HS-27A (cell line): ENCODE results near the gene MC1R.
"Not testable (repeated sequence)": the region's sequence is repeated elsewhere in the genome, so short reads cannot be mapped to it uniquely, and the experiment has no call there.

Experiments used
- DNase-seq: peaks from one replicate; pipeline ENCODE4 v3.0.0-alpha.2; 2012; ENCODE audit warnings: low read depth, missing footprints

The MC1R gene

DNA sequence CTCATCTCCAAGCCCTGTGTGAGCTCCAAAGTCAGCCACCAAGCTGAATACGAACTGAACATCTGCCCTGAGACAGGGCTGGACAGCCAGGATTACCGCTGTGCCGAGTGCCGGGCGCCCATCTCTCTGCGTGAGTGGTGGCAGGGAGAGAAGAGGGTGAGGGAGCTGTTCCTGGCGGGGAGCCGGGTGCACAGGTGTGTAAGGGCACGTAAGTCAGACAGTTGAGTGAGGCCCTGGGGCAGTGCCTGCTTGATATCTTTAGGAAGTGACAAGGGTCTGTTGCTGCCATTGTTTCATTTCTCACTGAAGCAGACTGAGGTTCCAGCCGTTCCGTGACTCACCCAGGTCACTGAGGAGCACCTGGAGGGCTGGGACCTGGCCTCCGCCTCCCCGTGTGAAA is 42.3 kb downstream of the MC1R start:
- DNase-seq, result no peak

DNA sequence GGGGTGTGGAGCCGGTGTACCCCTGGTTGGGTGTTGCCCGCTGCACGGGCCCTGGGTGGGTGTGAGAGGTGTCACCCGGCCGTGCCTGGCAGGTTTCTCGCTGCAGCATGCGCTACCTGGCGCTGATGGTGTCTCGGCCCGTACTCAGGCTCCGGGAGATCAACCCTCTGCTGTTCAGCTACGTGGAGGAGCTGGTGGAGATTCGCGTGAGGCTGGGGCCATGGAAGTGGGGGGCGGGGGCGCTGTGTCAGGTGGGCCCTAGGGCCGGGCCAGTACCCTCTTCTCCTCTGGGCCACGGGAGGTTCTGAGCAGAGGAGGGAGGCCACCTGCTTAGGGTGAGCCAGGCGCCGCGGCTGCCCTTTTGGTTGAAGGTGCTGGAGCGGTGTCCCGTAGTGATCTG is 43.3 kb downstream of the MC1R start:
- DNase-seq, result no peak

DNA sequence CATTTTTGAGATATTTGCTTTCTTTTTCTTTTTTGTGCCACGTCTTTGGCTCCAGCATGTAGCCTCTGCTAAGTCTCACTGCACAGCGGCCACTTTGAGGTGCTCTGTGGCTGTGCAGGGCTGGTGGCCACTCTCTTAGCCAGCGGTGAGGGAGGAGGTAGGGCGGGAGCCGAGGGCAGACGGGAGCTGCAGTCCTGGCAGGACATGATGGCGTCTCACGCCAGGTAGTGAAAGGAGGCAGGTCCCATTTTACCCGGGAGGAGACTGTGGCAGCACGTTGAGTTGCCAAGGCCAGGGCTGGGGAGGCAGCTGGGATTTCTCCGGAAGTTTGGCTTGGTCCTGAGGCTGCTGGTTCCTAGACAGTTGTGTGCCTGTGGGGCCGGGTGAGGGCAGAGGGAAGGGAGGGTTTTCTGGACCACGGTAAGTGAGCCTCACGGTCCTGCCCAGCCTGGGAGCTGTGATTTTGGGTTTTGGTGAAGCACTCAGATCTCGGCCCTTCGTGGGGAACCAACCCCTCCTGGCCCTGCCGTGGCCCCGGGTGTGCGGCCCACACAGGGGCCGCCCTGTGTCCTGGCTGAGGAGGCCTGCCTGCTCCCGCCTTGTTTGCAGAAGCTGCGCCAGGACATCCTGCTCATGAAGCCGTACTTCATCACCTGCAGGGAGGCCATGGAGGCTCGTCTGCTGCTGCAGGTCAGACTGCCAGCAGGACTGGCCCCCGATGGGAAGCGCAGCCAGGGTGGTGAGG is 44.3 kb downstream of the MC1R start:
- no peak for DNase-seq

DNA sequence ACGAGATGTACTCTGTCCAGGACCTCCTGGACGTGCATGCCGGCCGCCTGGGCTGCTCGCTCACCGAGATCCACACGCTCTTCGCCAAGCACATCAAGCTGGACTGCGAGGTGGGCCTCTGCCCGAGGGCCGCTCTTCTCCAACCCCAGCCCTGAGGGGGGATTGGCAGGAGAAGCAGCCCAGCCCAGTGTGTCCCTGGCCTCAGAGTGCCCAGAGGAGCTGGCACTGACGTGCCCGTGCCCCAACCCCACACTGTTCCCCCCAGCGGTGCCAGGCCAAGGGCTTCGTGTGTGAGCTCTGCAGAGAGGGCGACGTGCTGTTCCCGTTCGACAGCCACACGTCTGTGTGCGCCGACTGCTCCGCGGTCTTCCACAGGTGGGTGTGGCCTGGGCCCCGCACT is 45.5 kb downstream of the MC1R start:
- DNase-seq, result no peak

DNA sequence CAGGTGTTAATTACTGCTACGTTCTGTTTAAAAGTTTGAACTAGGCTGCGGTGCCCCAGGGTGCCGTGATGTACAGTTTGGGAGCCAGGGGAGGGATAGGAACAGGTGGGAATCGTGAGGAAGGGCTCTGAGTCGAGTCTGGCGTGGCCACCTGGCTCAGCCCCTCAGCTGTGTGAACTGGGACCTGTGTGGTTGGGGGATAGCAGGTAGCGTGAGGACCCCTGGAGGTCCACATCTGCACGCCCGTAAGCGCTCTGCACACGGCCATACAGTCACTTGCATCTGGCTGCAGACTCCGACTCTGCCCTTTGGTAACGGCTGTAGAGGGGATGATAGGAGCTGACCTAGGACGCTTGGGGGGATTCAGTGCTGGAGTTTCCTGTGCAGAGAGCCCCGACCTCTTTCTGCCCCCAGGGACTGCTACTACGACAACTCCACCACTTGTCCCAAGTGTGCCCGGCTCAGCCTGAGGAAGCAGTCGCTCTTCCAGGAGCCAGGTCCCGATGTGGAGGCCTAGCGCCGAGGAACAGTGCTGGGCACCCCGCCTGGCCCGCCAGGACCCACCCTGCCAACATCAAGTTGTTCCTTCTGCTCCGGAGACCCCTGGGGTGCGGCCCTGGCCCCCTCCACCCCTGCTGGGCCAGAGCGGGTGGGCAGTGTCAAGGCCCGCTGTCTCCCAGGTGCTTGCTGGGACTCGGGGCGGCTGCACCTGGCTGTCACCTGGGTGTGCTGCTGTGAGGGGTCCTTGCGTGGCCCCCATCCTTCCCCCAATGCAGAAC is 47.0 kb downstream of the MC1R start:
- DNase-seq, result no peak

DNA sequence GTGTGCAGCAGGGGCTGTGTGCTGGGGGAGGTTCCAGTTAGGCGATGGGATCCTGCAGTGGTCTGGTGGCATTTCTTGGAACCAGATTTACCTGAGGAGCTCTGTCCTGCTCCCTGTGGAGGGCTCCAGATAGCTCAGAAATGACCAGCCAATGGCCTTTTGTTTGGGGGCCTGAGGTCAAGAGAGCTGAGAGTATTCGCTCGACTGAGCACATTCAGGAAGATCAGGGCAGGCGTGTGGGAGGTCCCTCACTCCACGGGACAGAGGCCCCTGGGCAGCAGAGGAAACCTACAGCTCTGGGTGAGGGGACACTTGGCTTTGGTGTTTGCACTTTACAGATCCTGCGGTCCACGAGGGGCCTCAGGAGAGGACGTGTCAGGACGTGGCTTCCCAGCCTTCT is 48.1 kb downstream of the MC1R start:
- DNase-seq, result no peak

DNA sequence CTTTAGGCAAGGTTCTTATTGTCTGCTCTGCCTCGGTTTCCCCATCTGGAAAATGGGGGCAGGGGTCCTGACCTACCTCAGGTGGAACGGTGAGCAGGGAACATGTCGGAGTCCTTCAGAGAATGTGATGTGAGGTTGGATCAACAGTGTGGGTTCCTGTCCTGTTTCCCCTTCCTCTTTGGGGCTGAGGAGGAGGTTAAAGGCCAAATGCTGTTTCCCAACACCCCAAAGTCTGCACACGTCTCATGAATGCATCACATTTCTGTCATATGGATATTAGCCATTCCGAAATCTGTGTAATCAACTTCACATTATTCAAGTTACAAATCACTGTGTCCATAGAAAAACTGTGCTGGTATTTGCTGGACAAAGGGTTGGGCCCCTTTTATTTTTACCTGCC is 48.8 kb downstream of the MC1R start:
- not testable (repeated sequence) for DNase-seq

DNA sequence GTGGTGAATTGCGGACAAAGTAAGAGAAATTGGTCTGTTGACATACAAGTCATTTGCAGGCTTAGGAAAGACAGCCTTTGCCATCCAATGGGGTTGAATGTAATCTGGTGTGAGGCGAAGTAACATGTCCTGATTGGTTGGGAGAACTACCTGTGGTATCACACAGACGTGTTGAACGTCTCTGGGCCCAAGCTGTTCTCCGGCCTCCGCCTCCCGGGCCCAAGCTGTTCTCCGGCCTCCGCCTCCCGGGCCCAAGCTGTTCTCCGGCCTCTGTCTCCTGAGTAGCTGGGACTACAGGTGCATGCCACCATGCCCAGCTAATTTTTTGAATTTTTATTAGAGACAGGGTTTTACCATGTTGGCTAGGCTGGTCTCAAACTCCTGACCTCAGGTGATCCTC is 49.4 kb downstream of the MC1R start:
- not testable (repeated sequence) for DNase-seq

DNA sequence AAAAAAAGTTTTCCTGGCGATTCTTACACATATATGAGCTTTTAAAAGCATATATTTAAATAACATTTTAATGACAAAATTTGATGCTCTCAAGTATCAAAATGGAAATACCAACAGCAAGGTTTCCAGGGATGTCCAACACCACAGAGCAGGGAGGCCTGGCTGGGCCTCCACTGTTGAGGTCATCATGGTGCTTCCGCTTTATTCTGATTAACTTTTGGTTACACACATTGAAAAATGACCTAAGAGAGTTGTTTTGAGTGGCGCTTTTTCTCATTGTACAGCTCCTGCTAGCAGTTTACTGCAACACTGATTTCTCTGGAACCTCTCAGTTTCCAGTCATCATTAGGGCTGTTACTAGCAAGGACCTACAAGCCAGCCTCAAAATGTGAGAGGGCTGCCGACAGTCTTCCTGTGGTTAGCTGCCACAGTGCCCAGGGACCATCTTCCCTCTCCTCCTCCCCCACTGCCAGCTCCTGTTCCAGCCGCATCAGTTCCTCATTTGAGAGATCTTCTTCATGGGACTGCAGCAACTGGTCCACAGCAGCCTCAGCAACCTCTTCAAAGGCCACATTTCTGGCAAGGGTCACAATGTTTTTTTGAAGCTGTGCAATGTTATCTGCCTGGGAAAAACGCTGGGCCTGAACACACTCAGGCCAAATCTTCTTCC is 51.2 kb downstream of the MC1R start:
- no peak for DNase-seq
